Bone marrow (tissue), 2 donors: ENCODE results near the gene PPP1R9A.

Experiments used
- DNase-seq, 2 donors: peaks; one replicate each; lab custom pipeline; 2025; lab: John Stamatoyannopoulos, UW

PPP1R9A gene

DNA sequence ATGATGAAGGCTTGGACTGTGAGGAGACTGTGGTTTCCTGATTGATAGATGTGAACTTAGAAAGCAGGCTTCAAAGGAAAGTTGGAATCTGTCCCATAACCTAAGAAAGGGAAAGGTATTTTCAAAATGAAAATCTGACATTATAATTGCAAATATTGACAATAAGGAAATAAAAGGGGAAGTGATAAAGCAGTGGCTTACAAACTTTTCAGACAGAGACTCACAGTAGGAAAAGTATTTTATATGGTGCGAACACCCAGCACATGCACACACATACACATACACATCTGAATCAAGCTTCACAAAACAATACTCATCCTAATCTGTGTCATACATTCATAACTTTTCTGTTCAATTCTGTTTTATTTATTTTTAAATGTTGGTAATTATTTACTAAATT lies 412.2 kb downstream of the PPP1R9A start:
- no peak for DNase-seq

GRCh38 chr7:95320651-95321050 lies 413.3 kb downstream of the PPP1R9A start:
- DNase-seq = no peak

DNA sequence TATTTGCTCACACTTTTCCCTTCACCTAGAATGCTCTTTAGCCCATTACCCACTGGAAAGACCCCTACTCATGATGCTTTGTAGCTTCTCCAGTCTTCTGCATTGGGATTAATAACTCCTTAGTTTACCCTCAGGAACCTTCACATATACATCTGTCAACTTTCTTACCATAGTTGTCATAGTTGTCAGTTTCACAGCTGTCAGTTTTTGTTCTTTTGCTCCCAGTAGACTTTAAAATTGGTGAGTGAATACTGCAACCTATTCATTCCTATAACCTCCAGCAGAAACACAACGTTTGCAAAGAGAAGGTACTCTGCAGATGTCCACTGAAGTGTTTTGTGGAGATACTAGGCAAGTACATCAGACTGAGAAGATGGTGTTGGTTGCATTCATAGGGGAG lies 414.3 kb downstream of the PPP1R9A start:
- DNase-seq = no peak

DNA sequence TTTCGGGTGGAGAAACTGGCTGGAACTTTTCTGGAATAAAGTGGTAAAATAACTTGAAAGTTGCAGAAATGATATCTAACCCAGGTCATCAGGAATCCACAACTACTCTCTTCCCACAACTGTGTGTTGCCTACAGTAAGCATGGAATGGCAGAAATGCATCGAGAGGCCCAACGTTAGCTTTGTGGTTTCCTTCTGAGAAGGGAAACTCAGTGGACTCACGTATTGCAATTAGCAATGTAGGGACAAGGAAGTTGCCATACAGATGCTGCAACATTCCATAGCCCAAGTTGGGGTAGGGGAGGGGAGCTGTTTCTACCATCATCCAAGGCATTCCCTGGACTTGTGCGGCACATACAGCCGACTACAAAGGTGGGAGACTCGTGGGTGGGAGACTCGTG lies 415.0 kb downstream of the PPP1R9A start:
- DNase-seq = no peak

- no peak for DNase-seq
Measured at GRCh38 chr7:95322854-95323253, 415.5 kb downstream of the PPP1R9A start.

DNA sequence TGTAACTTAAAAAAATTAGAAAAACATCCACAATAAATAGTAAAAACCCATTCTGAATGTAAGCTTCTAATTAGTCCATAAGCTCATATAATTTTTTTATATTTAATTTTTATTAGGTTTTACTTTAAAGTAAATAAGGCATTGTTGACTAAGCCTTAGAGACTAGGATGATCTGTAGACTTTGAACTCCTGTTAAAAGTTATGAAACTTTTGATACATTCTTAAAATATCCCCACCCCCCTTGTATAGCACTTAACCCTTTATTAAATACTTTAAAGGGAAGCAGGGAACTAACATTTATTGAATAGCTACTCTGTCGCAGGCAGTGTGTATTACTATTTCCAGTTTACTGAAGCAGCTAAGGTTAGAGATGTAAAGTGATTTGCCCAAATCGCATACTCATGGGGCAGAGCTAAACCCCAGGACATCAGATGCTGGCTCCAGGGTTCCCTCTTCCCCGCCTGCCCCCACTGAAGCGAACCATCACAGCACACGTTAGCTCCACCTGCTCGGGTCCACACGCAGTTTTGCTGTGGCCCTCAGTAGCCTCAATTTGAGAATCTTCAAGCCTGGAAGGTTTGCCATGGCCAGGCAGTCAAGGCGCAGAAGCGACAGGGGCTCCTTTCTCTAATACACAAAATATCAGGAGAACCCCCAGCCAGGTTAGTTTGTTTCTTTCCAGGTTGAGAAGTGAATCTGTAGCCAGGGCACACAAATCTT lies 416.2 kb downstream of the PPP1R9A start:
- DNase-seq = no peak

DNA sequence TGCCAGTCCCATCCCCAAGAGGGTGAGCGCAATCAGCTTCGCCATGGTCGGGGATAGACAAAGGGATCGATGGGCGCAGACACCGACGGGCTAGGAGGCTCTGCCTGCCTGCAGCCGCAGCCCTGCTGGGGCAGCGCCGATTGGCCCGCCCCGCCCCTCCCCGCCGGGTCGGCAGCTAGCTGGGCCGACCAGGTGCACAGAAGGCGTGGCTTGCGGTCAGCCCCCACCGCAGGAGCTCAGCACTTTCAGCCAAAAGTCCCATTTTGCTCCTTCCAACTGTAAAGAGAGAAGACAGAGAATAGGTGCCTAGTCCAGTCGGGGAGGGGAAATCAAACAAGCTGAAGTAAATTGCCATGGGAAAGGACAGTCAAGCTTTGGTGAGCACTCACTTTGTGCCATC lies 417.0 kb downstream of the PPP1R9A start, which contains the start of gene PON1:
PON1 (minus strand) TSS at position 102 of the 400 bp plus-strand sequence; CDS start at position 45, 57 bp downstream.
- DNase-seq = no peak

GRCh38 chr7:95327356-95327755 lies 420.0 kb downstream of the PPP1R9A start:
- DNase-seq = no peak

DNA sequence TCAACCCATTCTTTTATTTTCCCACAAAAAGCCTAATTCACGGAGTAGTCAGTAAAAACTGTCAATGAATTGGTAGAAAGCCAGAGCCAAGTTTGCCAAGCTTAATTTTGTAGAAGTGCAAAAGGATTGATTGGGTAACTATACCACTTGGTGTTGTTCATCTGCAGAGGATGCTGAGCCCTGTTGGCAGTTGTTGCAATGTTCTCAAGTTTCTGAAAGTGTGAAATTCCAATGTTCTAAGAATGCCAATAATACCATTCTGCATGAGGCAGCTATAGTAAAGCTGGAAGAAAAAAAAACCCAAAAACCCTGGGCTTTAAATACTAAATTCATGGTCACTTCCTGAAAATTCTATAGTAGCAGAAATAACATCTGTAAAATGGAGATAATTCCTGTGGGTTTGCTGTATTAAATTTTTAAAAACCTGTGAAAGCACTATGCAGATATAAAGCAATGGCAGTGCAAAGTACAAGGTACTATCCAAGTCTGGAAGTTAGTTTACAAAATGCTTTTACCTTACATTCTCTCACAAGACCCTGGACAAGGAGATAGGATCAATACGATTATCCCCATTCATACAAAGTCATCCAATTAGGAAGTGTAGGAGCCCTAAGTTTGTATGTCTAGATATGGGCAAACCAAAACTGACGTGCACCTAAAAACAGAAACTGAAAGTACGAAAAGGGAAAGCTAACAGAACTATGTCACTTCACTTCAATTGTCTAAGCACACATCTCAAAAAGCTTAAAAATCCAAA lies 423.0 kb downstream of the PPP1R9A start:
- DNase-seq = peak in 1 of 2 donors; percentile 70

DNA sequence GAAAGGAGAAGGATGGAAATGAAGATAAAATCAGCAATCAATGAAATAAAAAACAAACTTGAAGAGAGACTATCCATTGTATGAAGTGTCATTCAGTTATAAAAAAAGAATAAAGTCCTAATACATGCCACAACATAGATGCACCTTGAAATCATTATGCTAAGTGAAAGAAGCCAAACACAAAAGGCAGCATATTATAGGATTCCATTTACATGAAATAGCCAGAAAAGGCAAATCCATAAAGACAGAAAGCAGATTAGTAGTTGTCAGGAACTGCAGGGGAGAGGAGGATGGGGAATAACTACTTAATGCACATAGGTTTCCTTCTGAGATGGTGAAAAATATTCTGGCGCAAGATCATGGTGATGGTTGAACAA lies 423.6 kb downstream of the PPP1R9A start:
- DNase-seq = no peak

- no peak for DNase-seq
Measured at GRCh38 chr7:95334447-95334846, 427.1 kb downstream of the PPP1R9A start.

DNA sequence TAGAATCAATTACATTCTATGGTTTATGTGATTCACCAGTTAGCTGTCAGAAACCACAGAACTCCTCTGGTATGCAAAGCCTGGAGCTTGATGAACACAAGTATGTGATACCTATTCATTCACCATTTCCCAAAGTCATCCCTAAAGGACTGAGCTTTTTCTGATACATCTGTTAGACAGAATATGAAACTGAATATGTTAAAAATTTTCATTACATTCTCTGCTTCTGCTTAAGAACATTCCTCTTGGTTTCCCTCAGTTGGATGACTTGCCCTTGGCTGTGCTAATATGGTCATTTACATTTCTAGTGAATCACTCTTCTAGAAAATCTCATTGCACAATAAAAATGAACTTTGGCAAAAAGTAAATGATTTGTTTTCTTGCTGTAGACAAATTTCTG lies 427.7 kb downstream of the PPP1R9A start:
- no peak for DNase-seq

DNA sequence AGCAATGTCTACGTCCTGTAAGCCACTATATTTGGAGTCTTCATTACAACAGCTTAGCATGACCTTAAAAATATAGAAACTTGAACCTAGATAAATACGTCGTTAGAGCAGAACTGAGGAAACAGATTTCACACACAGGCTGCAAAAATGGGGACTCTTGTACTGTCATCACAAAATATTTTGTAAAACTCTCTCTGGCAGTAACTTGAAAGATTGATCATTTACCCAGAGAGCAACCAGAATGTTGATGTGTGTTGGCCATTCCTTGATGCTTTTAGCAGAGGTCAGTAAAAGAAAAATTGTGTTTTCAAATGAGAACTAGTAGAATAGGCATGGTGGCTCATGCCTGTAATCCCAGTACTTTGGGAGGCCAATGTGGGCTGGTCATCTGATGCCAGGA lies 431.4 kb downstream of the PPP1R9A start:
- DNase-seq = no peak

DNA sequence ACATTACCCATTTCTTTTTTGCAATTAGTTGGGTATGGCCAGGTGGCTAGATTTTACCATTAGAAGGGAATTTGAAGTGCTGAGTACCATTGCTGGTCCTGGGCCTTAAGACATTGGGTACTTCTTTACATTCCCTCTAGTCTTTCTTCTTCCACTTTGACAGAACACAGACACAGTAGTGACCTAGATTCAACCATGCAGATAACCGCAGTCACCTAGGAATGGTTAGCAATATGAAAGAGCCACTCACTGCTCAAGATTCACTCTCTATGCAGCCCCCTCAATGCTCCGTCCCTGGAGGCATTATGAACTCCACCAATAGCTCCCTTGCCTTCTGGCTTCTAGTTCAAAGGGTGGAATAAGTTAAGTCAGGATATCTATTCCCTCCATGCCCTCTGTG lies 433.1 kb downstream of the PPP1R9A start:
- no peak for DNase-seq

DNA sequence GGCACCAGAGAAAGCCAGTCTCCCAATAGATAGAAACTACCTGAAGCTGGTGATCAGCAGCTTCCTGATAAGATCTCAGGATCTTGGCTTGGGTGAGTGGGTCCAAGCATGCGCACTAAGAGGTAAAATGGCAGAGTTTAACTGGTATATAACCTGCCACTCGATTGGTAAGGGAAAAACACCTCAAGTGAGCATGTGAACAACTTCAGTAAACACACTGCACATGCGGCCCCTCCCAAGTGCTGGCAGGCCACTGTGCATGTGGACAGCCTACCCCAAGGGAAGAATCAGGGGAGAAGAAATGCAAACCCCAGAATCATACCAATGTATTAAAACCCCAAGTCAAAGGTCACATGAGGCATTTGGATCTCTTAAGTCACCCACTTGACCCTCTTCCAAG lies 434.6 kb downstream of the PPP1R9A start:
- DNase-seq = no peak

DNA sequence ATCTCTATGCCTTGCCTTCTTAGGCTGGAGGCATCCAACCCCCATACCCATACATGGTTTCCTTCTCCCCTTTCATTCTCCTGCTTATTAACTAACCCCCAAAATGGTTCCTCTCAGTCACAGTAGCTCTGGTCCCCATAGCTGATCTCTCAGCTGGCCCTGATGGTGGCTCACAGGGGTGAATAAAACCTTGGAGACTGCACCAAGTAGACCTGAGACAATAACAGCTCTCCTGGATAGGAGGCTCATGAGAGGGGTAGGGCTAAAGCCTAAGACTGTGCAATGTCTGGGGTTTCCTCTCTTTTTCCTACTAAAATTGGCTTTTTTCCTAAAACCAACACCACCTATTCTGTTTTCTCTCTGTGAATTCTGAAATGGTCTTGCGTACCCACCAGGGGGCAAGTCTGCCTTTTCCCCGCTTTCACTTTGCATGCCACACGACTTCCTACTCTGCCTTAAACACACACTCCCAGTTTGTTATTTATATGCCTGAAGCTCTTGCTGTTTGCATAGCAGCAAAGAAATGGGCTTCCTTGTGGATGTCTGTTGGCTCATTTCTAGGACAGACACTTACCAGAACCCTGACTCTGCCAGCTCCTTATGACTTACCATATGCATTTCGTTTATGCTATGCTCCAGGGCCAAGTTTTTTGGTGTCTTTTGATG lies 435.4 kb downstream of the PPP1R9A start:
- no peak for DNase-seq
